HEK293 (cell line): Measurements from ENCODE around the gene IPO5.

Experiments
- CTCF ChIA-PET: fragments of 350-600 bp; formaldehyde crosslinking; extraction: SDS; loops from one replicate; lab custom pipeline; 2021; ENCODE audit warnings: antibody characterized with exemption; lab: Yijun Ruan, JAX
- POLR2A ChIA-PET: fragments of 300-600 bp; formaldehyde crosslinking; extraction: SDS; loops from one replicate; lab custom pipeline; 2020; ENCODE audit warnings: antibody characterized with exemption, inconsistent platforms; lab: Yijun Ruan, JAX
- H3K27ac ChIP-seq: fragments of 200-500 bp; sonication (Bioruptor generic); 2 replicates; pipeline ENCODE4 v1.5.1; 2014; ENCODE audit warnings: low read depth, low read length, control low read depth, inconsistent platforms; ENCODE audit errors: extremely low read depth
- H3K36me3 ChIP-seq, 2 experiments: fragments of 200-500 bp in 1 of 2; sonication (Bioruptor generic) in 1 of 2; 1 replicate in 1 of 2; 2 replicates in 1 of 2; pipeline ENCODE4 v1.5.1; 2014 to 2017; ENCODE audit warnings: inconsistent platforms in 2 of 2, low read length in 2 of 2; ENCODE audit not compliant: control insufficient read depth in 2 of 2, insufficient read depth in 1 of 2
- H3K4me1 ChIP-seq: fragments of 200-500 bp; sonication (Bioruptor generic); 2 replicates; pipeline ENCODE4 v1.5.1; 2014; ENCODE audit warnings: mild to moderate bottlenecking, low read length, inconsistent platforms; ENCODE audit not compliant: control insufficient read depth, insufficient read depth
- H3K4me3 ChIP-seq: 2 replicates; pipeline ENCODE4 v1.5.1; 2011; ENCODE audit warnings: low read depth, mild to moderate bottlenecking, control low read depth, low read length, moderate library complexity
- H3K9me3 ChIP-seq: fragments of 200-500 bp; sonication (Bioruptor generic); 2 replicates; pipeline ENCODE4 v1.5.1; 2014; ENCODE audit warnings: low read depth, low read length, inconsistent platforms; ENCODE audit not compliant: control insufficient read depth, insufficient read depth
- HOXD13 ChIP-seq: sonication (generic); formaldehyde crosslinking; IDR thresholded peaks from 2 replicates; pipeline ENCODE4 v1.8.0; 2022; ENCODE audit warnings: missing genetic modification reagents, borderline replicate concordance
- IKZF3 ChIP-seq: fragments of 450-650 bp; IDR thresholded peaks from 2 replicates; pipeline ENCODE4 v1.5.0; 2018; ENCODE audit warnings: missing biosample characterization, mild to moderate bottlenecking, missing genetic modification characterization, moderate library complexity
- KLF16 ChIP-seq: fragments of 450-650 bp; formaldehyde crosslinking; IDR thresholded peaks from 2 replicates; pipeline ENCODE4 v1.5.1; 2017; ENCODE audit warnings: missing biosample characterization, missing genetic modification characterization
- SCRT1 ChIP-seq: fragments of 450-650 bp; formaldehyde crosslinking; IDR thresholded peaks from 2 replicates; pipeline ENCODE4 v1.5.1; 2016; ENCODE audit warnings: missing biosample characterization, missing genetic modification characterization, borderline replicate concordance
- SCRT2 ChIP-seq: fragments of 450-650 bp; formaldehyde crosslinking; IDR thresholded peaks from 2 replicates; pipeline ENCODE4 v1.5.1; 2016; ENCODE audit warnings: missing biosample characterization, missing genetic modification characterization
- SP3 ChIP-seq: fragments of 450-650 bp; formaldehyde crosslinking; IDR thresholded peaks from 2 replicates; pipeline ENCODE4 v1.5.1; 2016; ENCODE audit warnings: missing biosample characterization, missing genetic modification characterization
- TRIM28 ChIP-seq: IDR thresholded peaks from 2 replicates; pipeline ENCODE4 v1.6.1; 2011; ENCODE audit warnings: low read length, control low read depth, borderline replicate concordance
- ZBTB48 ChIP-seq: fragments of 450-650 bp; formaldehyde crosslinking; IDR thresholded peaks from 2 replicates; pipeline ENCODE4 v1.5.1; 2016; ENCODE audit warnings: missing biosample characterization, missing genetic modification characterization
- ZBTB7A ChIP-seq: fragments of 450-650 bp; formaldehyde crosslinking; IDR thresholded peaks from 2 replicates; pipeline ENCODE4 v1.5.1; 2016; ENCODE audit warnings: low read depth, missing biosample characterization, missing genetic modification characterization
- ZFP41 ChIP-seq: fragments of 450-650 bp; formaldehyde crosslinking; IDR thresholded peaks from 2 replicates; pipeline ENCODE4 v1.5.1; 2016; ENCODE audit warnings: missing biosample characterization, missing genetic modification characterization, borderline replicate concordance
- ZNF132 ChIP-seq: fragments of 450-650 bp; formaldehyde crosslinking; IDR thresholded peaks from 2 replicates; pipeline ENCODE4 v1.5.1; 2017; ENCODE audit warnings: missing biosample characterization, missing genetic modification characterization, borderline replicate concordance
- ZNF169 ChIP-seq: fragments of 450-650 bp; formaldehyde crosslinking; IDR thresholded peaks from 2 replicates; pipeline ENCODE4 v1.5.1; 2016; ENCODE audit warnings: missing biosample characterization, missing genetic modification characterization
- ZNF23 ChIP-seq: fragments of 450-650 bp; formaldehyde crosslinking; IDR thresholded peaks from 2 replicates; pipeline ENCODE4 v1.5.1; 2016; ENCODE audit warnings: missing biosample characterization, missing genetic modification characterization, borderline replicate concordance
- ZNF354C ChIP-seq: fragments of 450-650 bp; formaldehyde crosslinking; IDR thresholded peaks from 2 replicates; pipeline ENCODE4 v1.5.1; 2016; ENCODE audit warnings: missing biosample characterization, missing genetic modification characterization, low read depth, borderline replicate concordance
- ZNF560 ChIP-seq: fragments of 450-650 bp; formaldehyde crosslinking; IDR thresholded peaks from 2 replicates; pipeline ENCODE4 v1.5.1; 2017; ENCODE audit warnings: missing biosample characterization, missing genetic modification characterization, borderline replicate concordance
- ZNF621 ChIP-seq: fragments of 450-650 bp; formaldehyde crosslinking; IDR thresholded peaks from 2 replicates; pipeline ENCODE4 v1.5.1; 2017; ENCODE audit warnings: missing biosample characterization, missing genetic modification characterization
- ZNF623 ChIP-seq: fragments of 450-650 bp; formaldehyde crosslinking; IDR thresholded peaks from 2 replicates; pipeline ENCODE4 v1.5.1; 2016; ENCODE audit warnings: missing biosample characterization, missing genetic modification characterization
- ZNF677 ChIP-seq: fragments of 450-650 bp; IDR thresholded peaks from 2 replicates; pipeline ENCODE4 v1.5.0; 2018; ENCODE audit warnings: missing biosample characterization, mild to moderate bottlenecking, missing genetic modification characterization, moderate library complexity
- TF ChIP-seq, protein P1 (sequence below): fragments of 450-650 bp; formaldehyde crosslinking; IDR thresholded peaks from 2 replicates; pipeline ENCODE4 v1.5.1; 2017; ENCODE audit warnings: missing biosample characterization, missing genetic modification characterization
- TF ChIP-seq, protein P2 (sequence below): fragments of 450-650 bp; formaldehyde crosslinking; optimal IDR thresholded peaks from 2 replicates; pipeline ENCODE3; 2016; ENCODE audit warnings: missing biosample characterization, mild to moderate bottlenecking, missing genetic modification characterization
- TF ChIP-seq, protein P3 (sequence below): fragments of 450-650 bp; formaldehyde crosslinking; IDR thresholded peaks from 2 replicates; pipeline ENCODE4 v1.5.1; 2016; ENCODE audit warnings: missing biosample characterization, missing genetic modification characterization
- TF ChIP-seq, protein P4 (sequence below): fragments of 450-650 bp; formaldehyde crosslinking; IDR thresholded peaks from 2 replicates; pipeline ENCODE4 v1.5.1; 2016; ENCODE audit warnings: missing biosample characterization, missing genetic modification characterization

IPO5 gene

DNA sequence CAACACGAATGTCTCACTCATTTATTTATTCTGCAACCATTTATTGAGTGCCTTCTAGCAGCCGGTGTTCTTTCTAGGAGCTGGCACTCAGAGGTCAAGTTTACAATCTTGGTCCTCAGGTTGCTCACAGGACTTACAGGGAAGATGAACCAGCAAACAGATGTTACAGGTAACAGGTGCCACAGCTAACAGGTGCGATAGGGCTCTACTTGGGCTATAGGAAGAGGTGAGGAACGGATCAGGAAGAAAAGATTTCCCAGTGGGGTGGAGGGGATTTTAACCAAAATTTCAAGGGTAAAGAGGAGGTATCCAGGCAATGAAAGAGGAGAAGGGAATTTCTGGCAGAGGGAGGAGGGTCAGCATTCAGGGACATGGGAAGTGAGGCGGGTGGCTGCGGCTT, 102.1 kb downstream of the IPO5 start:
- CTCF ChIA-PET = no interaction called here

DNA sequence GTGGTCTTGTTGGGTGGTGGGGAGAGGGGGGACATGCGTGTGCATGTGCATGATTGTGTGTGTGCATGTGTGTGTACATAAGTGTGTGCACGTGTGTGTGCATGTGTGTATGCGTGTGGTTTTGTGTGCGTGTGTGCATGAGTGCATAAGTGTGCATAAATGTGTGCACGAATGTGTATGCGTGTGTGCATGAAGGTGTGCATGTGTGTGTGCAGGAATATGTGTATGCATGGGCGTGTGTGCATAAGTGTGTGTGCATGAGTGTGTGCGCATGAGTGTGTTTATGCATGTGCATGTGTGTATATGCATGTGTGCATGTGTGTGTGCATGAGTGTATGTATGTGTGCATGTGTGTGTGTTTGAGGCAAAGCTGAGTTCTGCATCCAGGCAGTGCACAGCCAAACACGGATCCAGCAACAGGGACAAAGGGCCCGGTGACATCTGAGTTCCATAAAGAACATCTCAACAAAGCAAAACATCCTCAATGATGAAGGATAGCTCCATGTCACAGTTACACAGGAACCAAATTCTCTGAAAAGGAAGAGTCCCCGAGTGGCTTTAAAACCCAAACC, 103.5 kb downstream of the IPO5 start:
- CTCF ChIA-PET = no interaction called here
- Histone ChIP-seq H3K4me3 (no peak overlapping the region), H3K4me1 (no peaks in the 10 kb centered on the region; the same call in 1 of the 2 replicates), H3K27ac (no peak overlapping the region), H3K9me3 (no peaks in the 10 kb centered on the region), H3K36me3 (no peaks in the 10 kb centered on the region)
- TF ChIP-seq, protein P1, sequence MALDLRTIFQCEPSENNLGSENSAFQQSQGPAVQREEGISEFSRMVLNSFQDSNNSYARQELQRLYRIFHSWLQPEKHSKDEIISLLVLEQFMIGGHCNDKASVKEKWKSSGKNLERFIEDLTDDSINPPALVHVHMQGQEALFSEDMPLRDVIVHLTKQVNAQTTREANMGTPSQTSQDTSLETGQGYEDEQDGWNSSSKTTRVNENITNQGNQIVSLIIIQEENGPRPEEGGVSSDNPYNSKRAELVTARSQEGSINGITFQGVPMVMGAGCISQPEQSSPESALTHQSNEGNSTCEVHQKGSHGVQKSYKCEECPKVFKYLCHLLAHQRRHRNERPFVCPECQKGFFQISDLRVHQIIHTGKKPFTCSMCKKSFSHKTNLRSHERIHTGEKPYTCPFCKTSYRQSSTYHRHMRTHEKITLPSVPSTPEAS (tag by site-specific recombination) = peak; percentile 97
- TF ChIP-seq ZNF132 (no peak), ZFP41 (tag by site-specific recombination) (no peak), ZNF623 (tag by site-specific recombination) (no peak)
- TF ChIP-seq, protein P2, sequence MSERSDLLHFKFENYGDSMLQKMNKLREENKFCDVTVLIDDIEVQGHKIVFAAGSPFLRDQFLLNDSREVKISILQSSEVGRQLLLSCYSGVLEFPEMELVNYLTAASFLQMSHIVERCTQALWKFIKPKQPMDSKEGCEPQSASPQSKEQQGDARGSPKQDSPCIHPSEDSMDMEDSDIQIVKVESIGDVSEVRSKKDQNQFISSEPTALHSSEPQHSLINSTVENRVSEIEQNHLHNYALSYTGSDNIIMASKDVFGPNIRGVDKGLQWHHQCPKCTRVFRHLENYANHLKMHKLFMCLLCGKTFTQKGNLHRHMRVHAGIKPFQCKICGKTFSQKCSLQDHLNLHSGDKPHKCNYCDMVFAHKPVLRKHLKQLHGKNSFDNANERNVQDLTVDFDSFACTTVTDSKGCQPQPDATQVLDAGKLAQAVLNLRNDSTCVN = peak; percentile 26
- POLR2A ChIA-PET = no interaction called here

More for the DNA sequence above, 102.1 kb downstream of the IPO5 start:
- TF ChIP-seq, protein P3, sequence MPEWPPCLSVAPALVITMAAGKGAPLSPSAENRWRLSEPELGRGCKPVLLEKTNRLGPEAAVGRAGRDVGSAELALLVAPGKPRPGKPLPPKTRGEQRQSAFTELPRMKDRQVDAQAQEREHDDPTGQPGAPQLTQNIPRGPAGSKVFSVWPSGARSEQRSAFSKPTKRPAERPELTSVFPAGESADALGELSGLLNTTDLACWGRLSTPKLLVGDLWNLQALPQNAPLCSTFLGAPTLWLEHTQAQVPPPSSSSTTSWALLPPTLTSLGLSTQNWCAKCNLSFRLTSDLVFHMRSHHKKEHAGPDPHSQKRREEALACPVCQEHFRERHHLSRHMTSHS (tag by site-specific recombination) = no peak
- TF ChIP-seq SCRT2 (tag by site-specific recombination) (peak; percentile 91), HOXD13 (CRISPR knock-in tag) (no peak), SCRT1 (tag by site-specific recombination) (peak; percentile 81; the same call in 1 of the 2 replicates)
- POLR2A ChIA-PET = no interaction called here
- Histone ChIP-seq H3K4me3 (no peak overlapping the region), H3K9me3 (no peaks in the 10 kb centered on the region), H3K4me1 (no peaks in the 10 kb centered on the region; the same call in 1 of the 2 replicates), H3K36me3 (no peaks in the 10 kb centered on the region), H3K27ac (no peak overlapping the region)

DNA sequence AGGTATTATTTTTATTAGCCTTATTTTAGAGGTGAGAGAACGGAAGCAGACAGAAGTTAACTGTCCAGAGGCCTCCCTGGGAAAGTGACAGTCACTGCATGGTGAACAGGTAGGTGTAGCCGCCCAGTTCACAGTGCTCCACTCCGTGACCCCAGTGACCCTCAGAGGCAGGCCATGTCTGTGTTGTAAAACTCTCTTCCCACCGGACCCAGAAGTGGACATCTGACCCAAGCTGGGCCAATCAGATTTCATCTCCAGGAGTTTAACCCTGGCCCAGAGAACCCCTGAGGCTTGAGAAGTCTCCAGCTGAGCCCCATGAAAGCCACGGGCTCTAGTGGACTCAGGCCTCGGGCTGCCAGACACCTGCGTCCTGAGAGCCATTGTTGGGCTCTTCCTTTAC, 105.8 kb downstream of the IPO5 start:
- POLR2A ChIA-PET = no interaction called here
- Histone ChIP-seq H3K36me3 (no peaks in the 10 kb centered on the region), H3K9me3 (no peaks in the 10 kb centered on the region), H3K4me3 (no peak overlapping the region), H3K27ac (no peak overlapping the region), H3K4me1 (no peaks in the 10 kb centered on the region; the same call in 1 of the 2 replicates)
- TF ChIP-seq ZNF560 (tag by site-specific recombination) (no peak), TRIM28 (no peak), ZNF23 (tag by site-specific recombination) (no peak), IKZF3 (no peak), SP3 (tag by site-specific recombination) (no peak), ZNF354C (tag by site-specific recombination) (no peak), KLF16 (tag by site-specific recombination) (no peak)
- CTCF ChIA-PET = no interaction called here

DNA sequence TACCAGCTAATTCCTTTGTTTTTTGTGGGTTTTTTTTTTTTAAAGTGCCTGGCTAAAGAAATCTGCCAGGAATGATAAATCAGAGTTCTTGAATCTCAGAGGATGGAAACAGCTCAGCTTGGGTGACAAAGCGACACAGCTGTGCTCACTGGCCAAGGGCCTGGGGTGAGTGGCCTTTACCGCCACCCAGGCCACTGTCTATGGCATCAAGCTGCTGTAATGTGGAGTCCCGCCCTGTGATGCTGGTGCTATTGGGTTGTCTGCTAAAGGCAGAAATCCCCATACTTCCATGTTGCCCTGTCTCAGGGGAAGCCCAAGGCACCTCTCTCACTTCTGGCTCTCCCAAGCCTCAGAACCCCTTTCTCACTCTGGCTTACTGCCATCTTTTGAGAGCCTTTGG, 106.8 kb downstream of the IPO5 start:
- POLR2A ChIA-PET = no interaction called here
- CTCF ChIA-PET = no interaction called here
- H3K4me3 ChIP-seq = no peak overlapping the region
- no peaks in the 10 kb centered on the region for H3K36me3 ChIP-seq
- H3K27ac ChIP-seq = no peak overlapping the region
- H3K9me3 ChIP-seq = no peaks in the 10 kb centered on the region
- no peaks in the 10 kb centered on the region for H3K4me1 ChIP-seq
- TF ChIP-seq ZNF677 (tag by site-specific recombination) = no peak
- no peak for TF ChIP-seq ZBTB7A (tag by site-specific recombination)
- TF ChIP-seq ZNF621 (tag by site-specific recombination) = no peak
- no peak for TF ChIP-seq ZBTB48
- TF ChIP-seq SCRT1 (tag by site-specific recombination) = no peak
- TF ChIP-seq ZNF169 (tag by site-specific recombination) = no peak
- TF ChIP-seq, protein P4, sequence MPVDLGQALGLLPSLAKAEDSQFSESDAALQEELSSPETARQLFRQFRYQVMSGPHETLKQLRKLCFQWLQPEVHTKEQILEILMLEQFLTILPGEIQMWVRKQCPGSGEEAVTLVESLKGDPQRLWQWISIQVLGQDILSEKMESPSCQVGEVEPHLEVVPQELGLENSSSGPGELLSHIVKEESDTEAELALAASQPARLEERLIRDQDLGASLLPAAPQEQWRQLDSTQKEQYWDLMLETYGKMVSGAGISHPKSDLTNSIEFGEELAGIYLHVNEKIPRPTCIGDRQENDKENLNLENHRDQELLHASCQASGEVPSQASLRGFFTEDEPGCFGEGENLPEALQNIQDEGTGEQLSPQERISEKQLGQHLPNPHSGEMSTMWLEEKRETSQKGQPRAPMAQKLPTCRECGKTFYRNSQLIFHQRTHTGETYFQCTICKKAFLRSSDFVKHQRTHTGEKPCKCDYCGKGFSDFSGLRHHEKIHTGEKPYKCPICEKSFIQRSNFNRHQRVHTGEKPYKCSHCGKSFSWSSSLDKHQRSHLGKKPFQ = no peak
- no peak for TF ChIP-seq SP3 (tag by site-specific recombination)
